Stimulated activated naive CD4-positive, alpha-beta T cell treated with Interleukin-2 at 50 U/mL for 16 hours (primary cell): ENCODE measurements around the gene CHID1.
A peak's percentile ranks its signal among the peaks of the same experiment; 100 is the strongest.

ENCODE experiments used
- DNase-seq: peaks from one replicate; lab custom pipeline; 2025; lab: John Stamatoyannopoulos, UW

The CHID1 gene

DNA sequence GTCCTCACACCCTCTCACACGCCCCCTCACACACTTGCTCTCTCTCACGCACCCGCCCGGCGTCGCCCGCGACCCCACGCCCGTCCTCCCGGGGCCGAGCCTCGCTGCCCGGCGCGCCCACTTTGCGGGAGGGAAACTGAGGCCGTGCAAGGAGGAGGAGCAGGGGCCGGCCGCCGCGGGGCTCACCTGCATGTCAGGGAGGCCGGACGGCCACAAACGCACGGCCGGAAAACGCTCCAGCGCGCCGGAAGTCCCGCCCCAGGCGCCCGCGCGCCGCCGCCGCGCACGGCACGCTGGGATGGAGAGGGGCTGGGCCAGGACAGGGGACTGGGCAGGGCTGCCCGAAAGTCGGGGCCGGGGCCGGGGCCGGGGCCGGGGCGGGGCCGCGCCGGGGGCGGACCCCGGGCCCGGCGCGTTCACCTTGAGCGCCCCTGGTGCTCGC, at the start of gene CHID1:
TSS of gene CHID1 (minus strand) at position 222 of the 442 bp plus-strand sequence. CDS start 5,994 bp downstream, outside the sequence.
- peak; percentile 81 for DNase-seq

DNA sequence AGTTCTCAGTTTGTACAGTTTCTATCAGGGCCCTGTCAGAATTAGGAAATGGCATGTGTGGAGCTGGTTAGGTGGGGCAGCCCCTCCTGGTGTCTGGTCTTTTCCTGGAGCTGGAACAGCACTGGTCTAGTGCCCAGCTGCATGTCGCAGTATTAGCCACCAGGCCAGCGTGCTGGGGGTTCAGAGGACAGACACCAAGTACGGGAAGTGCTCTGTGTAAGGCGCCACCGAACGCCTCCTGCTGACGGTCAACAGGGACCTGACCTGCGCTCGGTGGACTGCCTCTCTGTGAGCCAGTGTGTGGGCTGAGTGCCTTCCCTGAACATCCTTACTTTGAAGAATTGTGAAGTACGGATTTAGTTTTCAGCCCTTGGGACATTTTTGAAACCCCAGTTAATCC, 49.0 kb upstream of the CHID1 start:
- DNase-seq = no peak

DNA sequence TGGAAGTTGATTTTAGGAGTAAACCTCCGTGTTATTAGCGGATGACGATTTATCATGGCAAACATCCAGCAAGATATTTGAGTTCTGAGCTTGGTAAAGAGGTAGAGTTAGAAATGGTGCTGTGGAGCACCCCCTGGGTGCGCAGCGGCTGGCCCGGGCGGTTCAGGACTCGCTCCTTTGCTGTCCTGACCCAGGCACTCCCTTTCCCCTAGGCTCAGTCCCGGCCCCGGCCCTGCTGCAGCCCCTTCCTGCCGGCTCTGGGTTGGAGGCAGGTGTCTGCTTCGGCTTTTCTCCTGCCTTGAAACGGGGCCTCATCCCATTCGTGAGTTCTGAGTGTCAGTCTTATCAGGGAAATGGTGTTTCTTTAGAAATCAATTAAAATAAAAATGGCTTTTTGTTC, 48.4 kb upstream of the CHID1 start:
- DNase-seq = no peak

DNA sequence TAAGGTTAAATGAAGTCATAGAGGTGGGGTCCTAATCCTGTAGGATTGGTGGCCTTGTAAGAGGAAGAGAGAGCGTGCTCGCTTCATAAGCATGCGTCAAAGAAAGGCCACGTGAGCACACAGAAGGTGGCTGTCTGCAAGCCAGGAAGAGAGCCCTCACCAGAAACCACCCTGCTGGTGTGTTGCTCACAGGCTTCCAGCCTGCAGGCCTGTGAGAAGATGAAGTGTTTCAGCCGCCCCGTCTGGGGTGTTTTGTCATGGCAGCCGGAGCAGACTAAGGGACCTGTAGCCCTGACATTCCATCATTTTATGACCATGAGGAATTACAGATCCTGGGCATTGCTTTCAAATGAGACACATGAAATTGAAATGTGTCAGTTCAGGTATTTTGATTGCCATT, 47.5 kb upstream of the CHID1 start:
- no peak for DNase-seq

DNA sequence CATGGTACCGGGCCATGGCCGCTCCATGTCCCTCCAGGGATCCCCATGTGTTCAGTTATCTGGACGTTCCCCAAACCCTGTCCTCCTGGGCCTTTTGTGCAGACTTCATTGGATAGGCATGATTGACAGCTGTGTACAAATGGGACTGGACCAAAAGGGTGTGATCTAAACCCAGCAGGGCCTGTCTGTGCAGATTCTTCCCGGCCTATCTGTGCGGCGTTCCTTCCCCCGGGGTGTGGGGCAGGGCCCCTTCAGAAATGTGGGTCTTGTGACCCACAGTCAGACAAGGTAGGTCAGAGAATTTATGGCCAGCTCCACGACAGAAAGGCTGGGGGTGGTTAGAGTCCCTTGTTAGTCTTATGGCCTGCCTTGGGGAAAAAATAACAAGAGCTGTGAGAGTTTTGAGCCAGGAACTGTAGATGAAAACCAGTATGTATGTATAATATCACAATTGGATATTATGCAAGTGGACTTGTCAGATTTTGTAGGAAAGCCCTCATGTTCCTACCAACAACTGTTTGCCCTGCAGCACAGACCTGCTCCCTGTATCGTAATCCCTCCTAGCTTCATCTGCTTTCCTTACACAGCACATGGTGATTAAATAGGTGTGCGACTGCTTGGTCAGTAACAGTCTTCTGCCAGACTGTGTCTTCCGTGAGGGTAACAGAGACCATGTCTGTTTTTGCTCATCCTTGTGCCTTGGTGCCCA, 46.8 kb upstream of the CHID1 start:
- DNase-seq = no peak

DNA sequence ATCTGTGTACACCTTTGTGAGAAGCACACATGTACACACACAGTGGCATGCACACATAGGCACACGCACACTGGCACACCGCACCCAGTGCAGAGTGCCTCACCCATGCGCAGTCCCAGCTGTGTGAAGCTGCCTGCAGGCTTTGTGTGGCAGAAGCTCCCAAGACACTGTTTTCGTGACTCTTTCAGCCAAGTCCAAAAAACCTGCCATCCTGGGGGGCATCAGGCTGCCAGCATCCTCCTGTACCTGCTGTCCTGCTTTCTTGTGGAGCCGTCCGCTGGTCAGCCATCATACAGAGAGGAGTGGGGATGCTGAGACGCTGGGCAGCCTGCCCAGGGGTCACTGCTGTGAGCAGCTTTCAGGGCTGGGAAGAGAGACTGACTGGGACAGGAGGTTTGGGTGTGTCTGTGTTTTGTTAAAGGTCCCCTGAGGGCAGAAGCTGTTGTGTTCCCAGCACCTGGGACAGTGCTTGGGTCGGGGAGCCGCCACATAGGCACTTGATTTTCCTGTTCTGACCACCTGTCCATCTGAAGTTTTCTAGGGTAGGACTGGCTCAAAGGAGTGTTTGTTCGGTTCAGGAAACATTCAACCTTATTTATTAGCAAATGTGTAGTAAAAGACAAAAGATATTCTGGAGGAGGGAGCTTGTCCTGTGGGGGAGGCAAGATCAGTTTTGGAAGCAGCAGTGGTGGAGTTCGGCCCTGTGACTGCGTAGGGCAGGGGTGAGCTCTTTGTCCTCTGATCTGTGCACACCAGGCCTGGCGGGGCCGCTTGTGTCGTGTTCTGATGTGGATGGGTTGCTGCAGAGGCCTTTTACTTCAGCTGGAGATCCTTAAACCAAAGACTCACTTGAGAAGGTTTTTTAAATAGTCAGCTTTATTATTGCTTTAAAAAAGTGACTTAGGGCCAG, 44.8 kb upstream of the CHID1 start:
- no peak for DNase-seq

DNA sequence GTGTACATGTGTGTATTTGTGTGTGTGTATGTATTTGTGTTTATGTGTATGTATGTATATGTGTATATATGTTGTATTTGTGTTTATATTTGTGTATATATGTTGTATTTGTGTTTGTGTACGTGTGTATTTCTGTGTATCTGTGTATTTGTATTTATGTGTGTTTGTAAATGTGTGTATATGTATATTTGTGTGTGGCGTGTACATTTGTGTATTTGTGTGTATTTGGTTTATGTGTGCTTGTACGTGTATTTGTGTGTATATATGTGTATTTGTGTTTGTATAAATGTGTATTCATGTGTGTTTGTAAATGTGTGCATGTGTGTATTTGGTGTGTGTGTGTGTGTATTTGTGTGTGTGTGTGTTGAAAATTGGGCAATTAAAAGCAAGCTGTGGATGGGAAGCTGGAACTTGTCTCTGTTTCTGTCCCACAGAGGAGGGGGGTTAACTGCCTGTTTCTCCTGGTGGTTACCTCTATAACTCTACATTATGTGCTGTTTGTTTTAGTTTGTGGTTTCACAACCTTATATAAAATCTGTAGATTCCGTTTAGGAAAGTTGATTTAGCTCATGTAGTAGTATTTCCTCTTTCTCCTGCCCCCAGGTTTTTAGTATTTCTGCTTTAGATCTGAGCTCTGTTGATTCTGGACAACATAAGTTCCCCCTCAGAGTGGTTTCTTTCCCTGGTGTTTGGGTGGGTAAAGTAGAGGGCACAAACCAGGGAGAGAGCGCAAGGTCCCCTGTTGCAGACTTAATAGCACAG, 44.0 kb upstream of the CHID1 start:
- DNase-seq = no peak

DNA sequence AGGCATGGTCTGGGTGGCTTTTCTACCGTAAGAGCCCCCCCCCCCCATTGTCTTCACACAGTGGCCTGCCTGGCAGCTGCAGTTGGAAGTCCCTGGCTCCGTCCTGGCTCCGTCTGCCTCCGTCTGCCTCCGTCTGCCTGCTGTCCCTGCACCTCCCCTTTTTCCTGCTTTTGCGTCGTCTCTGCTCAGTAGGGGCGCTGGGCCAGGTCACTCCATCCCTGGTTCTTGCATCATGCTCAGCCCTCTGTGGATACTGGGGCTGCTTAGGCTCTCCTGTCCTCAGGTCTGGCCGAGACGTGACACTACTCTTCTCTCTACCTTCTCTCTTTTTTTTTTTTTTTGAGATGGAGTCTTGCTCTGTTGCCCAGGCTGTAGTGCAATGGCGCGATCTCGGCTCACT, 42.9 kb upstream of the CHID1 start:
- no peak for DNase-seq

DNA sequence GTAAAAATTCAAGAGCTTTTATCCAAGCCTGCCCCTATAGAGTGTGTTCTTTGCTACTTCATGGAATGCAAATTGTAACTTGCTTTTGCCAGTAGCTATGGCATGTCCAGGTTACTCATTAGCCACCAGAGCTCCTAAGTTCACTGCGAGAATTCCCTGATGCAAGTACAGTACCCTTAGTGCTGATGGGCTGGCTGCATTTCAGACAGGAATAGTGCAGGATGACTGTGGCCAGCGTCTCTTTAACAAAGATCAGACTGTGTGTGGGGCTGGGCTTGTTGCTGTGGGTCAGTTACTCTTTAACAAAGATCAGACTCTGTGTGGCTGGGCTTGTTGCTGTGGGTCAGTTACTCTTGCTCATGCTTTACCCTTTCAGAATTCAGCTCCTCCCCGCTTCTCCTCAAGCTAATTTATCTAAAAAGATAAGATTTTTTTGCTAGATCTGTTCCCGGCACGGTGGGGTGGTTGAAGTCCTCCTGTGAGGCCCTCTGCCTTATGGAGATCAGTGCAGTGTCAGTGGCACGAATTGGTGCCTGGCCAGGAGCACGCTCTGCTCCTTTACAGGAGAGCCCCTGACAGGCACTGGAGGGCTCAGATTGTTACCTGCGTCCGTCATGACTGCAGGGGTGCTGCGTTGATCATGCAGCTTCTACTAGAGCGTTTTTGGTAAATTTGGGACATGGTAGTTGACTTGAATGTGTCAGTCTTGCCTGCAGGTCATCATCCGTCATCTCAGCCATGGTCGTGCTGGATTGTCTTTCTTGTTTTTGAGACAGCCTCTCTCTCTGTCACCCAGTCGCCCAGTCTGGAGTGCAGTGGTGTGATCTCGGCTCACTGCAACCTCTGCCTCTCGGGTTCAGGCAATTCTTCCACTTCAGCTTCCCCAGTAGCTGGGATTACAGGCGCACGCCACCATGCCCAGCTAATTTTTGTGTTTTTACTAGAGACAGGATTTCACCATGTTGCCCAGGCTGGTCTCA, 42.1 kb upstream of the CHID1 start:
- no peak for DNase-seq

DNA sequence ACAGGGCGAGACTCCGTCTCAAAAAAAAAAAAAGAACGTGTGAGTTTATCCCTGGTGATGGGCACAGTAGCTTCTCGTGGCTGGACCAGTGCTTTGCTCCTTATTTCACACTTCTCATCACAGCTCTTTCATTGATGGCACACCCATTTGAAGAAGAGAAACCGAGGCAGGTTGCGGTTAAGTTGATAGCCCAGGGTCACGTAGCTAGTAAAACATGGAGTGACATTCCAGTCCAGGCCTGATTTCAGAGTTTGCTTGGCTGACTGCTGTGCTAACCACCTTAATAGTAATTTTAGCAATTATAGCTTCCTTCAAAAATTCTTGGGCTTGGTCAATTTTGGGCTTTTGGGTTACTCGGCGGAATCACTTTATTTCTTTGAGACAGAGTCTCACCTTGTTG, 40.9 kb upstream of the CHID1 start:
- DNase-seq = no peak

DNA sequence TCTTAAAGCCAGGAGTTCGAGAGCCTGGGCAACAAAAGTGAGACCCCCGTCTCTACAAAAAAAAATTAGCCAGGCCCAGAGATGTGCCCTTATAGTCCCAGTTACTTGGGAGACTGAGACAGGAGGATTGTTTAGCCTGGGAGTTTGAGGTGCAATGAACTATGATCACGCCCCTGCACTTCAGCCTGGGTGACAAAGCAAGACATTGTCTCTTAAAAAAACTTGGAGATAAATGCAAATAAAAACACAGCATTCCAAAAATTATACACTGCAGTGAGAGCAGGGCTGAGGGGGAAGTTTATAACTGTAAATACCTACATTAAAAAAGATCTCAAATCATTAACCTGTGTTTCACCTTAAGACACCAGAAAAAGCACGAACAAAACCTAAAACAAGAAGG, 37.1 kb upstream of the CHID1 start:
- DNase-seq = no peak

DNA sequence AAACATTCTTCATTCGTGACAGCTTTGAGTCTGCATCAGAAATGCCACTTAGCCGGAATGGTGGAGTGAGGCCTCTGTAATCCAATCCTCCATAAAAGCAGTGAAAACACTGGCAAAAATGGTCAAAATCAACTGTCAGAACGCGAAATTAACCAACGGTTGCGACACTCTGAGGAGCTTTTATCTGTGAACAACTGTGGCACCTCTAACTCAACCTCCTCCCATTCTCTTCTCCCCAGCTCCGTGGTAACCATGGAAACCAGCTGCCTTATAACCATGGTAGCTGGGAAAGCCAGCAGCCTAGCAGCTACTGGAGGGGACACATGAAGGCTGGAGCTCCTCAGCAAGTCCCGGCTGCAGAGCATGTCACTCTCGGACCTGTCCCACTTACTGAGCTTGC, 35.4 kb upstream of the CHID1 start:
- DNase-seq = no peak

DNA sequence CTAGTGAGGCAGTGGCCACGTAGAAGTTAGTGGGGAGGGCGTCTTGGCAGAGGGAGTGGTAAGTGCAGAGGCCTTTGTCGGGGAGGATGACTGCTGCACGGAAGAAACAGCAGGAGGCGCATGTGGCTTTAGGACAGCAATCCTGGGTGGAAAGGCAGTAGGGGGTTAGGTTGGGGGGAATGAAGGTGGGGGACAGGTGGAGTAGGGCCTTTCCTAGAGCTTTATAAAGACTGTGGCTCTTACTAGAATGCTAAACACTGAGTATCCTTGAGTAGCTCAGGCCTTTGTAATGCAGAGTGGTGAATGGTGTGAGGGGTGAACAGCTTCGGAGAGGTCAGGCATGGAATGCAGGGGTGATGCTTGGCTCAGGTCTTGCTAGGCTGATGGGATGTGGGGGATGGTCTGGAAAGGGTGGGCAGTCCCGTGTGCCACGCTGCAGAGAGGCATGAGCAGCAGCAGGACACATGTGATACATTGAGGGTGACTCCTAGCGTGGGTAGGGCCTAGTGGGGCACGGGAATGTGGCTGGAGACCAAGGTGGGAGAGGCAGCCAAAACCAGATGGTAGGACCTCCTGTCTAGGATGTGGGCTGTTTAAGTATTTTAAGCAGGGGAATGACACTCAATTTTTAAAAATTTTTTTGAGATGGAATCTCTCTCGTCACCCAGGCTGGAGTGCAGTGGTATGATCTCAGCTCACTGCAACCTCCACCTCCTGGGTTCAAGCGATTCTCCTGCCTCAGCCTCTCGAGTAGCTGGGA, 34.3 kb upstream of the CHID1 start:
- DNase-seq = no peak

DNA sequence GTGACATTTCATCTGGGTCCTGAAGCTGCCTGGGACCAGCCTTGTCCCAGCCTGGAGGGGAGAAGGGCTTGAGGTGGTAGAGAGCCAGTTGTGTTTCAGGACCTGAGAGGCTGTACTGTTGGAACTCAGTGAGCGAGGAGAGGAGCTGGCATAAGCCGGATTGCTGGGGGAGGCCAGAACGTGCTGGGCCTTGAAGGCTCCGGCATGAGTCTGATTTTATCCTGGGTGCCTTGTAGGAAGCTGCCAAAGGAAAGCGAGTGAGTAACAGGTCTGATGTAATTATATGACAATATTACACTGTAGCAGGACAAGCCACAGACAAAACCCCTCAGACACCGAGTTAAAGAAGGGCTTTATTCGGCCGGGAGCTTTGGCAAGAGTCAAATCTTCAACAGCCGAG, 32.2 kb upstream of the CHID1 start:
- DNase-seq = no peak

DNA sequence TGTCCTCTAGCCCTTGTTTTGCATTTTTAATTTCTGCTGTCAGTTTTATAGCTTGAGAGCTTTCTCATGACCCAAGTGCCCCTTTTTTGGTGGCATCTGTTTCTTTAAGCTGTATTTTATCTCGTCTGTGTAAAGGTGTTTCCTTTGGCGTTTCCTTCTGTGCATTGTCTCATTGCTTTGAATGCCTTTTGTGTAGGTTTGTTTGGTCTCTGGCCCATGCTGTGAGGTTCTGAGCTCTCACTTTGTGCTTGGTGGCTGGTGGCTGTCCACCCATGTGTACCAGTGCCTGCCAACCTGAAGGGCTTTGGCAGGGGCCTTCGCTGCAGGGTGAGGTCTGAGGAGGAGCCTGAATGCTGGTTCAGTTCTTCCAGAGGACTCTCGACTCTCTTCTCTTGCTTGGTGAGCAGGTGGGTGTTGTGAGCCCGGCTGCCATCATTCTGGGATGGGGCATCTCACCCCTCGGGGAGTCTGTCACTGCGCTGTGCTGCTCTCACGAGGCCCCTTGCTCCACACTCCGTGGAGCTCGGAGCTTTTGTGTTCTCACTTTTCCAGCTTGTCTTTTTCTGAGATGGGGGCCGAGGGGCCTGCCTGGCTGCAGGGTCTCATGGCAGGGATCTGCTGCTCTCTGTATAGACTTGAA, 30.0 kb upstream of the CHID1 start:
- DNase-seq = no peak

DNA sequence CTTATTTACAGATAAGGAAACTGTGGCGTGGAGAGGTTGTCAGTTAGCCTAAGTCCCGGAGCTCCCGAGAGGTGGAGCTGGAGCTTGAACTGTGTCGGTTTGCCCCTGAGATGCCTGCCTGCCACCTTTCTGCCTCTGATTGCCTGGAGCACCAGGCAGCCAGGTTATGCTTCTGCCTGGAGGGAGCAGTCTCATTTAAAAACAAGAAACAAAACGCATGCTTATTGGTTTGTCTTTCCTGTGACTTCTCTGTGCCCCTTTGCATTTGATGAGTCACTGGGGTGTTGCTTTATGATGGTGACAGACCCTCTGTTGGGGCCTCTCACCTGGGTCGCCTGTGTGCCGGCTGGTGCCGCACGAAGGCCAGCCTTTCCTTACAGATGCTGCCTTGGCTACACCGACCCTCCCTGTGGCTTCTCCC, 27.2 kb upstream of the CHID1 start:
- DNase-seq = no peak

DNA sequence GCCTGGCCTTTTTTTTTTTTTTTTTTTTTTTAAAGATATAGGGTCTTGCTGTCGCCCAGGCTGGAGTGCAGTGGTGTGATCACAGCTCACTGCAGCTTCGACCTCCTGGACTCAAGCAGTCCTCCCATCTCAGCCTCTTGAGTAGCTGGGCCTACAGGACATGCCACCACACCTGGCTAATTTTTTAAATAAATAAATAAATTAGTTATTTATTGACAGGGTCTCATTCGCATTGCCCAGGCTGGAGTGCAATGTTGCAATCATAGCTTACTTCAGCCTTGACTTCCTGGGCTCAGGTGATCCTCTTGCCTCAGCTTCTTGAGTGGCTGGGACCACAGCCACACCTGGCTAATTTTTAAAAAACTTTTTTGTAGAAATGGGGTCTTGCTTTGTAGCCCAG, 25.6 kb upstream of the CHID1 start:
- DNase-seq = no peak

DNA sequence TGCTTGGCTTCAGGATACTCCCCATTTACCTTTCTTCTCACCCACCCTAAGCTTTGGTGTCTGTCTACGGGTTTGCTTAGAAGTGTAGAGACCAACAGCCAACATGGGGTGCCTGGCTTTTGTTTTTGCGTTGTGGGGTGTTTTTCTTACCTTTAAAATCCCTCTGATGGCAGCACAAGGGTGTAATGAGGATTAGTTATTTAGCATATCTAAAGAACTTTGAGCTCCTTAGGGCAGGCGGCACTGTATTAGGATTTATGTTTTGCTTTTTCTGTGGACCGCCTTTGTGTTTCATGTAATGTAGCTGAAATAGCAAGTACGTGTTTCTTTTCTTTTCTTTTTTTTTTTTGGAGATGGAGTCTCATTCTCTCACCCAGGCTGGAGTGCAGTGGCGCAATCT, 23.9 kb upstream of the CHID1 start:
- DNase-seq = no peak

DNA sequence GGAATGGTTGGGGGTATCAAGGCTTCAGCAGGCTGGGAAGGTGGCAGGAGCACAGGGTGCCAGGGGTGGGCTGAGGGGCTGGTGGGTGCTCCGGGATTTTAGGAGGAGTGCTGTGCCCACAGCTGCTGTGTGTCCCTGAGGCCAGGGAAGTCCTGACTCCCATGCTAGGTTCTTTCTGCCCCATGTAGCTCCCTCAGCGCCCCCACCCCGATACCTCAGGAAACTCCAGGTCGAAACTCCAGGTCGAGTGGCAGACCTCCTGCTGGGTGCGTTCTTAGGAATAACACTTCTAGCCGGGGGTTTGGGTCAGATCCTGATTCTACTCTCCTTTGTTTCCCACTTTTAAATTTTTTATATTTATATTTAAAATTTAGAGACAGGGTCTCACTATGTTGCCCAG, 23.3 kb upstream of the CHID1 start:
- DNase-seq = no peak
